ENCODE measurements around the gene HLX.

The HLX gene, protein sequence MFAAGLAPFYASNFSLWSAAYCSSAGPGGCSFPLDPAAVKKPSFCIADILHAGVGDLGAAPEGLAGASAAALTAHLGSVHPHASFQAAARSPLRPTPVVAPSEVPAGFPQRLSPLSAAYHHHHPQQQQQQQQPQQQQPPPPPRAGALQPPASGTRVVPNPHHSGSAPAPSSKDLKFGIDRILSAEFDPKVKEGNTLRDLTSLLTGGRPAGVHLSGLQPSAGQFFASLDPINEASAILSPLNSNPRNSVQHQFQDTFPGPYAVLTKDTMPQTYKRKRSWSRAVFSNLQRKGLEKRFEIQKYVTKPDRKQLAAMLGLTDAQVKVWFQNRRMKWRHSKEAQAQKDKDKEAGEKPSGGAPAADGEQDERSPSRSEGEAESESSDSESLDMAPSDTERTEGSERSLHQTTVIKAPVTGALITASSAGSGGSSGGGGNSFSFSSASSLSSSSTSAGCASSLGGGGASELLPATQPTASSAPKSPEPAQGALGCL

DNA sequence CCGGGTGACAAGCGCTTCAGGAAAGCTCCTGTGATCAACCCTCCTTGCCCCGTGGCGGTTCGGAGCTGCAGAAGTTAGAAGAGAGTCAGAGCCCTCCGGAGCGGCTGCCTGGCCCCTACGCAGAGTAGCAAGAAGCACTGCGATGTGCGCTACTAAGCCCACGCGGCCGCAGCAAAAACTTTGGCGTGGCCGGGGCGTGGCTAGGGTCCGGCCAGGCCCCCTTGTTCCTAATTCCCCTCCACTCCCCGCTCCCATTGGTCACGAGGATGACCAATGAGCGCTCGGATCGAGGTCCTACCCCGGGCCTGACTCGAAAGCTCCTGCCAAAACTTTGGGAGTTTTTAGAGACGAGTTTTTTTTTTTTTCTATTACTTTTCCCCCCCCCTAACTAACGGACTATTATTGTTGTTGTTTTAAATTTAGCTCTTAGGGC, at the start of gene HLX:
TSS of gene HLX (plus strand) at position 368 of the 433 bp plus-strand sequence. CDS start 415 bp downstream, outside the sequence.
- DNase-seq (ENCODE audit: low spot score): peak; percentile 6

- no peak for DNase-seq (ENCODE audit: low spot score)
These were observed 45.8 kb upstream of the HLX start for GRCh38 chr1:220833436-220833835.

DNA sequence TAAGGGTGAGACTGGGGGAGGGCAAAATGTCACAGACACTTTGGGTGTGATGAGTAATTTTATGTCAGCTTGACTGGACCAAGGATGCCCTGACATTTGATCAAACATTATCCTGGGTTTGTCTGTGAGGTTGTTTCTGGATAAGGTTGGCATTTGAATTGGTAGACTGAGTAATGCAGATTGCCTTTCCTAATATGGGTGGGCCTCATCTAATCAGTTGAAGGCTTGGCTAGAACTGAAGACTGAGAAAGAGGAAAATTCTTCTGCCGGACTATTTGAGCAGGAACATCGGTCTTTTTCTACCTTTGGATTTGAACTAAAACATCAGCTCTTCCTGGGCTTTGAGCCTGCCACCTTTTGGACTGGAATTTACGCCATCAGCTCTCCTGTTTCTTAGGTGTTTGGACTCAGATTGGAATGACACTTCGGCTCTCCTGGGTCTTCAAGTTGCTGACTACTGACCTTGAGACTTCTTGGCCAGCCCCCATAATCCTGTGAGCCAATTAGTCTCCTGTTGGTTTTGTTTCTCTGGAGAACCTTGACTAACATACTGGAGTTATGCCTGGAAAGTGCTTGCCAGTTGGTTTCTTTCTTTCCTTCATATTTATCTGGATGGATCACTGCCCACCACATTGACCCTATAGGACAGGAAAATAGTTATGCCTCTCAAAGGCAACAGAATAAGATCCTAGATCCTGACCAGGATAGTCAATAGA, 44.9 kb upstream of the HLX start:
- DNase-seq (ENCODE audit: low spot score): no peak

DNA sequence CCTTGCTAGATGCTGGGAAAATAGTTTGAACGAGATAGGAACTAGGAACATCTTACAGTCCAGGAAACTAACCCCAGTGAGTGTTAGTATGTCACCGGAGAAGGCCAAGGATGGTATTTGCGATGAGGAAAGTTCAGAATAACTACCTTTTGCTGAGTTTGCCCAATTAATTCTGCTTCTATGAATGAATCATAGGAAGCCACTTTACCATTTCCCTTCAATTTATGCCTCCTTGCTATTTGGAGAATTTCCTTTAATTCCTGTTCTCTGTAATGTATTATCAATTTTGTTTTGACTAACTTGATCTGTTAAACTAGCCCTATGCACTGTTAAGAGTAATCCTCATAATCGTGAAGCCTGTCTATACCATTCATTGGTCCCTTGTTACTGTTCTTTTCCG, 40.7 kb upstream of the HLX start:
- no peak for DNase-seq (ENCODE audit: low spot score)

DNA sequence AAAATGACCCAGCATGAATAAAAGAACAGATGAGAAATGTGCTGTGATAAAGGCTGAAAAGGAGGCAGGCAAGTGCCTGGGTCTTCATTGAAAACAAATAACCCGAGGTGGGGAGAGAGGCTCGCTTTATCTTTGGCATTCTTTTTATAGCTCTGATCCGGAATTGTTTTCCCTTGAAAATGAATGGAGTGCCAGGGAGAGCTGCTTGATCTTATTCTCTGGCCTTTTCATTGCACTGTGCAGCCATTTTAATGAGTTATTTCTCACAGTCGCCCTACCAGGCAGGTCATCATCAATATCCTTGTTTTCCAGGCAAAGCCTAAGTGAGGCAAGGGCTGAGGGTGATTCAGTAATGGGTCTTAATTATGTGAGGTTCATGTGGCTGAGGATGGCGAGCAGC, 39.8 kb upstream of the HLX start:
- DNase-seq (ENCODE audit: low spot score): no peak

GRCh38 chr1:220841293-220841692, 38.0 kb upstream of the HLX start:
- DNase-seq (ENCODE audit: low spot score): no peak

GRCh38 chr1:220843481-220844011, 35.7 kb upstream of the HLX start:
- no peak for DNase-seq (ENCODE audit: low spot score)

GRCh38 chr1:220852408-220852807, 26.8 kb upstream of the HLX start:
- no peak for DNase-seq (ENCODE audit: low spot score)

- DNase-seq (ENCODE audit: low spot score): no peak
These were observed 6.9 kb upstream of the HLX start for GRCh38 chr1:220872296-220872695.

GRCh38 chr1:220873087-220873486, 6.2 kb upstream of the HLX start:
- DNase-seq (ENCODE audit: low spot score): no peak

DNA sequence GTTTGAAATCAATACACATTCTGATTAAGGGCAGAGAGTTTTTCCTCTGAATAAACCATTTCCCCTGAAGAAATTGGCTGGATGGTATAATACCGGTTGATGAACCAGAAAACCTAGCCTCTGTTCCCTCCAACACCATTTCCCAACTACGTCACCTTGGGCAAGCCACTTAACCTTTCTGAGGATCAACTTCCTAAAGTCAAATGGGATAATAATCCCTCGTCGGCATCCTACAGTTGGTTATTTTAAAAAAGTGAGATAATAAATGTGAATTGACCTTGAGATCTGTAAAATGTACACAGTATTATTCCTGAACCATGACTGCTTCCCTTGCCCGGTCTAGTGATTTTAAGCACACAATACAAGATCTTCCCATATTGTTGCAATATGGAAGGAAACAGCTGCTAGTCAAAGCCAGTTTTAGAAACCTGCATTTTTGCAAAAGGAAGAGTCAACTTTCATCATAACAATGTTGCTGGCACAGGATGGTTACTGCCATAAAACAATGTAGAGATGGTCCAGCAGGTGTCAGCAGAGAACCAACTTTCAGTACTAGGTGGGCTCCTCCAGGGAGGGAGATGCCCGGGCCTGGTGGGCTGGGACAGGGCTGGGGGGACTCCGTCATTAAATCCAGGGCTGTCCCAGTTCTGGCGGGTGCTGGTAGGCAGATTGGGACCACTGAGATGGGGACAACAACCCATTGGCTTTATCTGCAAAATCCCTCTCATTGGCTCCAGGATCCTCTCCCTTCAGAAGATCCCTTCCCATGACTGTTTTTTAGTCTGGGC, 5.2 kb upstream of the HLX start:
- peak; percentile 11 for DNase-seq (ENCODE audit: low spot score)

DNA sequence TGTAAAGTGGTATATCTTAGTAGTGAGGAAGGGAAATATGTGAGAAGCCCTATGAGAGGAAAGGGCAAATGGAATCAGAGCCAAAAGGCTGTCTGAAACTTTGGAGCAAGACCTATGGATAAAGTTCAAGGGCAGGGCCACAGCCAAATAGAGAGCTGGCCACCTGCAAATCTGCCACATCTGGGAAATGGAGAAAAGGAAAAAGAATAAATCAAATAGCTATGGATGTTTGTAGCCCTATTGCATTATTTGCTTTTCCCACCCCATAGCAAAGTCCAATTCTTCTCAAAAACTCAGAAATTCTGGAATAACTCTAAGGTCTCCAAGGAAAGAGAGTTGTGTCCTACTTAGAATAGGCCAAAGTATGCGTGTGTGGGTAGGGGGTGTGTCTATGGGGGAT, 4.0 kb upstream of the HLX start:
- DNase-seq (ENCODE audit: low spot score): no peak

- no peak for DNase-seq (ENCODE audit: low spot score)
These were observed 2.5 kb upstream of the HLX start for GRCh38 chr1:220876511-220877376.

GRCh38 chr1:220877377-220878095, 1.7 kb upstream of the HLX start:
- DNase-seq (ENCODE audit: low spot score): no peak

- no peak for DNase-seq (ENCODE audit: low spot score)
These were observed 810 bp upstream of the HLX start for GRCh38 chr1:220878191-220879075.

GRCh38 chr1:220879509-220880361, 492 bp downstream of the HLX start:
- no peak for DNase-seq (ENCODE audit: low spot score)

- no peak for DNase-seq (ENCODE audit: low spot score)
These were observed 1.1 kb downstream of the HLX start for GRCh38 chr1:220880362-220880670.

- no peak for DNase-seq (ENCODE audit: low spot score)
These were observed 1.7 kb downstream of the HLX start for GRCh38 chr1:220880726-220881506.

Data from hematopoietic multipotent progenitor cell treated with erythropoietin and hydrocortisone succinate and interleukin-3 and kit ligand, for 15 days (in vitro differentiated cells).